GM23338 (cell line): ENCODE data around the gene SEC14L1. TPM values are rescaled to one million over a fixed set of nuclear protein-coding genes. Genes with fewer than 3 reads are reported as not detected.

Experiments
- ATAC-seq: fragments of 200-7000 bp; cut with Tn5 transposase; 3 replicates; pipeline ENCODE4 v1.9.1; 2020
- DNase-seq: peaks from one replicate; pipeline ENCODE4 v3.0.0-alpha.2; 2015; ENCODE audit warnings: low spot score
- H2AFZ ChIP-seq: fragments of 200-600 bp; sonication (generic); 2 replicates; pipeline ENCODE4 v1.8.0; 2016; ENCODE audit warnings: antibody characterized with exemption, mild to moderate bottlenecking, moderate library complexity
- H3F3A ChIP-seq: fragments of 200-600 bp; sonication (generic); replicated peaks from 2 replicates; pipeline ENCODE4 v1.8.0; 2017; ENCODE audit warnings: antibody characterized with exemption, mixed run types, low read depth
- H3K27ac ChIP-seq: fragments of 200-600 bp; sonication (generic); 2 replicates; pipeline ENCODE4 v1.6.1; 2016; ENCODE audit warnings: low read depth
- H3K27me3 ChIP-seq: fragments of 200-600 bp; sonication (generic); 2 replicates; pipeline ENCODE4 v1.8.0; 2016; ENCODE audit warnings: mild to moderate bottlenecking, mixed run types, moderate library complexity; ENCODE audit not compliant: insufficient read depth
- H3K36me3 ChIP-seq: fragments of 200-600 bp; sonication (generic); 2 replicates; pipeline ENCODE4 v1.8.0; 2016; ENCODE audit warnings: mild to moderate bottlenecking; ENCODE audit not compliant: insufficient read depth
- H3K4me1 ChIP-seq: fragments of 200-600 bp; sonication (generic); 2 replicates; pipeline ENCODE4 v1.8.0; 2016; ENCODE audit warnings: mild to moderate bottlenecking, moderate library complexity; ENCODE audit not compliant: insufficient read depth
- H3K4me2 ChIP-seq: fragments of 200-600 bp; sonication (generic); 2 replicates; pipeline ENCODE4 v1.7.1; 2017; ENCODE audit warnings: mixed run types
- H3K4me3 ChIP-seq: fragments of 200-600 bp; sonication (generic); 2 replicates; pipeline ENCODE4 v1.6.1; 2016; ENCODE audit warnings: mixed run types
- H3K79me2 ChIP-seq: fragments of 200-600 bp; sonication (generic); replicated peaks from 2 replicates; pipeline ENCODE4 v1.8.0; 2017; ENCODE audit warnings: mild to moderate bottlenecking; ENCODE audit not compliant: insufficient read depth
- H3K9me2 ChIP-seq: fragments of 200-600 bp; sonication (generic); 2 replicates; pipeline ENCODE4 v1.8.0; 2017; ENCODE audit not compliant: insufficient read depth
- H4K20me1 ChIP-seq: fragments of 200-600 bp; sonication (generic); replicated peaks from 2 replicates; pipeline ENCODE4 v1.8.0; 2017; ENCODE audit warnings: mild to moderate bottlenecking; ENCODE audit not compliant: insufficient read depth
- H3K27ac Mint-ChIP-seq: 2 replicates; pipeline ENCODE4 v1.8.0; 2020; ENCODE audit warnings: inconsistent platforms, mild to moderate bottlenecking, moderate library complexity, mixed read lengths
- H3K27me3 Mint-ChIP-seq: 3 replicates; pipeline ENCODE4 v1.8.0; 2022; ENCODE audit warnings: low read depth, mild to moderate bottlenecking, moderate library complexity, mixed read lengths, inconsistent platforms; ENCODE audit not compliant: insufficient read depth, poor library complexity
- H3K36me3 Mint-ChIP-seq: 3 replicates; pipeline ENCODE4 v1.8.0; 2021; ENCODE audit warnings: low read depth, mild to moderate bottlenecking, inconsistent platforms, moderate library complexity, mixed read lengths
- H3K4me1 Mint-ChIP-seq: 3 replicates; pipeline ENCODE4 v1.8.0; 2020; ENCODE audit warnings: mild to moderate bottlenecking, inconsistent platforms, mixed read lengths
- H3K4me3 Mint-ChIP-seq: 3 replicates; pipeline ENCODE4 v1.8.0; 2021; ENCODE audit warnings: moderate library complexity, mild to moderate bottlenecking, inconsistent platforms, mixed read lengths
- H3K9me3 Mint-ChIP-seq: 3 replicates; pipeline ENCODE4 v1.8.0; 2020; ENCODE audit warnings: moderate library complexity, mild to moderate bottlenecking, inconsistent platforms, mixed read lengths
- EZH2 ChIP-seq: fragments of 200-600 bp; sonication (generic); IDR thresholded peaks from one replicate; pipeline ENCODE4 v1.8.0; 2017; ENCODE audit warnings: antibody characterized with exemption, mild to moderate bottlenecking, low read depth; ENCODE audit not compliant: unreplicated experiment
- EZH2phosphoT487 ChIP-seq: fragments of 200-600 bp; sonication (generic); IDR thresholded peaks from one replicate; pipeline ENCODE4 v1.8.1; 2018; ENCODE audit warnings: antibody characterized with exemption; ENCODE audit not compliant: unreplicated experiment
- JUNB ChIP-seq: IDR thresholded peaks from one replicate; pipeline ENCODE4 v1.6.1; 2016; ENCODE audit warnings: antibody characterized with exemption; ENCODE audit not compliant: unreplicated experiment
- NANOG ChIP-seq: IDR thresholded peaks from 2 replicates; pipeline ENCODE4 v1.6.1; 2016; ENCODE audit warnings: antibody characterized with exemption, borderline replicate concordance
- STAT1 ChIP-seq: IDR thresholded peaks from one replicate; pipeline ENCODE4 v1.6.1; 2016; ENCODE audit warnings: antibody characterized with exemption; ENCODE audit not compliant: unreplicated experiment
- ZNF114 ChIP-seq: fragments of 250-450 bp; sonication (Bioruptor Pico); IDR thresholded peaks from 2 replicates; pipeline ENCODE4 v1.5.0; 2020; ENCODE audit warnings: mild to moderate bottlenecking, moderate library complexity
- ZNF331 ChIP-seq: fragments of 250-450 bp; sonication (Bioruptor Pico); IDR thresholded peaks from 2 replicates; pipeline ENCODE4 v1.5.0; 2020; ENCODE audit warnings: low read depth, mild to moderate bottlenecking, moderate library complexity
- polyA plus RNA-seq: library from polyadenylated mRNA; unstranded; fragments of >200 nt; fragmentation: Nextera tagmentation; extraction: Ambion mirVana; gene quantifications from 2 replicates; pipeline ENCODE4 v1.2.1, GENCODE V29; 2016
- total RNA-seq: library from RNA; depleted of rRNA; stranded (reverse); fragments of >200 nt; shearing (Covaris generic); gene quantifications from 2 replicates; pipeline ENCODE4 v1.2.3, GENCODE V29; 2014
- TF ChIP-seq, protein P1 (sequence below): fragments of 250-450 bp; sonication (Bioruptor Pico); IDR thresholded peaks from 2 replicates; pipeline ENCODE4 v1.5.0; 2020; ENCODE audit warnings: mild to moderate bottlenecking, moderate library complexity
- TF ChIP-seq, protein P2 (sequence below): IDR thresholded peaks from 2 replicates; pipeline ENCODE4 v1.6.1; 2016; ENCODE audit warnings: antibody characterized with exemption

The SEC14L1 gene
- total and polyA plus RNA-seq, 2 experiments from 2014 or later = 26.8 to 54.8 TPM

DNA sequence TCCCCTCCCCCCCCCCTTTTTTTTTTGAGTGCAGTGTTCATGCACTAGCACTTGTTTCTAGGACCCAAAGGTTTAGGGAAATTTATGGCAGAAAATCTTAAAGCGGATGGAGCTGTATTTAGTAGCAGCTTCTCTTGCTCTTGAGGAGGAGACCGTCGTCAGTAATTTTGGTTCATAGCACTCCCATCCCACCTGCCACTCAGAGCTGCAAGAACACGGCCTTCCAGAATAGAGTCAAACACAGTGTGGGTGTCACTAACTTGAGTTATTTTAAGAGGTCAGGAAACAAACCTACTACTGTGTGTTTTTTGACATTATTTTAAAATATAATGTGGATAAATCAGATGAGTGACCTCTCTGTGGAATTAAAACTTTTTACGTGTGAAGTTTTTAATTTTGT, 37.3 kb downstream of the SEC14L1 start (continued):
- TF ChIP-seq, protein P1, sequence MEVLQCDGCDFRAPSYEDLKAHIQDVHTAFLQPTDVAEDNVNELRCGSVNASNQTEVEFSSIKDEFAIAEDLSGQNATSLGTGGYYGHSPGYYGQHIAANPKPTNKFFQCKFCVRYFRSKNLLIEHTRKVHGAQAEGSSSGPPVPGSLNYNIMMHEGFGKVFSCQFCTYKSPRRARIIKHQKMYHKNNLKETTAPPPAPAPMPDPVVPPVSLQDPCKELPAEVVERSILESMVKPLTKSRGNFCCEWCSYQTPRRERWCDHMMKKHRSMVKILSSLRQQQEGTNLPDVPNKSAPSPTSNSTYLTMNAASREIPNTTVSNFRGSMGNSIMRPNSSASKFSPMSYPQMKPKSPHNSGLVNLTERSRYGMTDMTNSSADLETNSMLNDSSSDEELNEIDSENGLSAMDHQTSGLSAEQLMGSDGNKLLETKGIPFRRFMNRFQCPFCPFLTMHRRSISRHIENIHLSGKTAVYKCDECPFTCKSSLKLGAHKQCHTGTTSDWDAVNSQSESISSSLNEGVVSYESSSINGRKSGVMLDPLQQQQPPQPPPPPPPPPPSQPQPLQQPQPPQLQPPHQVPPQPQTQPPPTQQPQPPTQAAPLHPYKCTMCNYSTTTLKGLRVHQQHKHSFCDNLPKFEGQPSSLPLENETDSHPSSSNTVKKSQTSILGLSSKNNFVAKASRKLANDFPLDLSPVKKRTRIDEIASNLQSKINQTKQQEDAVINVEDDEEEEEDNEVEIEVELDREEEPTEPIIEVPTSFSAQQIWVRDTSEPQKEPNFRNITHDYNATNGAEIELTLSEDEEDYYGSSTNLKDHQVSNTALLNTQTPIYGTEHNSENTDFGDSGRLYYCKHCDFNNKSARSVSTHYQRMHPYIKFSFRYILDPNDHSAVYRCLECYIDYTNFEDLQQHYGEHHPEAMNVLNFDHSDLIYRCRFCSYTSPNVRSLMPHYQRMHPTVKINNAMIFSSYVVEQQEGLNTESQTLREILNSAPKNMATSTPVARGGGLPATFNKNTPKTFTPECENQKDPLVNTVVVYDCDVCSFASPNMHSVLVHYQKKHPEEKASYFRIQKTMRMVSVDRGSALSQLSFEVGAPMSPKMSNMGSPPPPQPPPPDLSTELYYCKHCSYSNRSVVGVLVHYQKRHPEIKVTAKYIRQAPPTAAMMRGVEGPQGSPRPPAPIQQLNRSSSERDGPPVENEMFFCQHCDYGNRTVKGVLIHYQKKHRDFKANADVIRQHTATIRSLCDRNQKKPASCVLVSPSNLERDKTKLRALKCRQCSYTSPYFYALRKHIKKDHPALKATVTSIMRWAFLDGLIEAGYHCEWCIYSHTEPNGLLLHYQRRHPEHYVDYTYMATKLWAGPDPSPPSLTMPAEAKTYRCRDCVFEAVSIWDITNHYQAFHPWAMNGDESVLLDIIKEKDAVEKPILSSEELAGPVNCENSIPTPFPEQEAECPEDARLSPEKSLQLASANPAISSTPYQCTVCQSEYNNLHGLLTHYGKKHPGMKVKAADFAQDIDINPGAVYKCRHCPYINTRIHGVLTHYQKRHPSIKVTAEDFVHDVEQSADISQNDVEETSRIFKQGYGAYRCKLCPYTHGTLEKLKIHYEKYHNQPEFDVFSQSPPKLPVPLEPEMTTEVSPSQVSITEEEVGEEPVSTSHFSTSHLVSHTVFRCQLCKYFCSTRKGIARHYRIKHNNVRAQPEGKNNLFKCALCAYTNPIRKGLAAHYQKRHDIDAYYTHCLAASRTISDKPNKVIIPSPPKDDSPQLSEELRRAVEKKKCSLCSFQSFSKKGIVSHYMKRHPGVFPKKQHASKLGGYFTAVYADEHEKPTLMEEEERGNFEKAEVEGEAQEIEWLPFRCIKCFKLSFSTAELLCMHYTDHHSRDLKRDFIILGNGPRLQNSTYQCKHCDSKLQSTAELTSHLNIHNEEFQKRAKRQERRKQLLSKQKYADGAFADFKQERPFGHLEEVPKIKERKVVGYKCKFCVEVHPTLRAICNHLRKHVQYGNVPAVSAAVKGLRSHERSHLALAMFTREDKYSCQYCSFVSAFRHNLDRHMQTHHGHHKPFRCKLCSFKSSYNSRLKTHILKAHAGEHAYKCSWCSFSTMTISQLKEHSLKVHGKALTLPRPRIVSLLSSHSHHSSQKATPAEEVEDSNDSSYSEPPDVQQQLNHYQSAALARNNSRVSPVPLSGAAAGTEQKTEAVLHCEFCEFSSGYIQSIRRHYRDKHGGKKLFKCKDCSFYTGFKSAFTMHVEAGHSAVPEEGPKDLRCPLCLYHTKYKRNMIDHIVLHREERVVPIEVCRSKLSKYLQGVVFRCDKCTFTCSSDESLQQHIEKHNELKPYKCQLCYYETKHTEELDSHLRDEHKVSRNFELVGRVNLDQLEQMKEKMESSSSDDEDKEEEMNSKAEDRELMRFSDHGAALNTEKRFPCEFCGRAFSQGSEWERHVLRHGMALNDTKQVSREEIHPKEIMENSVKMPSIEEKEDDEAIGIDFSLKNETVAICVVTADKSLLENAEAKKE (CRISPR knock-in tag) = no peak
- TF ChIP-seq EZH2 = no peak
- no peak for TF ChIP-seq NANOG

DNA sequence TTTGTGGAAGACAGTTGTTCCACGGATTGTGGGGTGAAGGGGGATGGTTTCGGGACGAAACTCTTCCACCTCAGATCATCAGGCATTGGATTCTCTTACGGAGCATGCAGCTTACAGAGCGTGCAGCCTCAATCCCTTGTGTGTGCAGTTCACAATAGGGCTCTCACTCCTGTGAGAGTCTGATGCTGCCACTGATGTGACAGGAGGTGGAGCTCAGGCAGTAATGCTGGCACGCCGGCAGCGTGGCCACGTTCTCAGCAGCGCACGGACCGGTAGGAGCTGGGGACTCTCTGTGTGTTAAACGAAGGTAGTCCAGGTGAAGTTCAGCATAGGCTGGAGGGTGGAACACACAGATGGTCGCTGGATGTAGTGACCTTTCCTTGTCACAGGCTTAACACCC, 37.8 kb downstream of the SEC14L1 start:
- Histone ChIP-seq H4K20me1 (peaks cover 6% of the 10 kb centered on the region), H3K4me3 (no peak overlapping the region), H3K4me1 (no peaks in the 10 kb centered on the region), H2AFZ (no peak overlapping the region), H3K4me2 (no peak overlapping the region), H3F3A (no peaks in the 10 kb centered on the region), H3K79me2 (peaks cover 63% of the 10 kb centered on the region), H3K27me3 (no peaks in the 10 kb centered on the region), H3K27ac (no peak overlapping the region), H3K36me3 (peaks cover 17% of the 10 kb centered on the region), H3K9me2 (no peaks in the 10 kb centered on the region)
- Mint-ChIP-seq H3K36me3 (peaks cover 31% of the 10 kb centered on the region), H3K4me1 (peaks cover 9% of the 10 kb centered on the region), H3K9me3 (peaks cover 28% of the 10 kb centered on the region), H3K27me3 (no peaks in the 10 kb centered on the region), H3K27ac (no peak overlapping the region), H3K4me3 (no peak overlapping the region)
- ATAC-seq = no peak
- DNase-seq = no peak
- TF ChIP-seq STAT1 (no peak), ZNF114 (no peak), EZH2phosphoT487 (no peak), JUNB (no peak), NANOG (no peak), ZNF331 (no peak), EZH2 (no peak)
- TF ChIP-seq, protein P2, sequence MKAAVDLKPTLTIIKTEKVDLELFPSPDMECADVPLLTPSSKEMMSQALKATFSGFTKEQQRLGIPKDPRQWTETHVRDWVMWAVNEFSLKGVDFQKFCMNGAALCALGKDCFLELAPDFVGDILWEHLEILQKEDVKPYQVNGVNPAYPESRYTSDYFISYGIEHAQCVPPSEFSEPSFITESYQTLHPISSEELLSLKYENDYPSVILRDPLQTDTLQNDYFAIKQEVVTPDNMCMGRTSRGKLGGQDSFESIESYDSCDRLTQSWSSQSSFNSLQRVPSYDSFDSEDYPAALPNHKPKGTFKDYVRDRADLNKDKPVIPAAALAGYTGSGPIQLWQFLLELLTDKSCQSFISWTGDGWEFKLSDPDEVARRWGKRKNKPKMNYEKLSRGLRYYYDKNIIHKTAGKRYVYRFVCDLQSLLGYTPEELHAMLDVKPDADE = no peak
- TF ChIP-seq, protein P1 (CRISPR knock-in tag) = no peak
